G401.6 (cell line): ENCODE measurements around the gene IER5L.
A peak's percentile ranks its signal among the peaks of the same experiment; 100 is the strongest.

Experiments used
- FAIRE-seq: peaks from 2 replicates; lab custom pipeline; 2012; peaks lifted over from hg19 to GRCh38; lab: Jason Lieb, UNC

IER5L gene

GRCh38 chr9:129160712-129161533 is 17.1 kb downstream of the IER5L start:
- FAIRE-seq, result no peak

- FAIRE-seq, result no peak
Observed at GRCh38 chr9:129156163-129156562, 21.9 kb downstream of the IER5L start.

- FAIRE-seq, result no peak
Observed at GRCh38 chr9:129154866-129155477, 23.1 kb downstream of the IER5L start.

GRCh38 chr9:129151469-129151868 is 26.6 kb downstream of the IER5L start:
- no peak for FAIRE-seq

GRCh38 chr9:129150672-129151211 is 27.3 kb downstream of the IER5L start:
- no peak for FAIRE-seq

- FAIRE-seq, result no peak
Observed at GRCh38 chr9:129150122-129150521, 27.9 kb downstream of the IER5L start.

- FAIRE-seq, result no peak
Observed at GRCh38 chr9:129149442-129149841, 28.6 kb downstream of the IER5L start.

GRCh38 chr9:129148463-129149204 is 29.4 kb downstream of the IER5L start:
- FAIRE-seq, result no peak

GRCh38 chr9:129146441-129146941 is 31.6 kb downstream of the IER5L start:
- FAIRE-seq, result no peak

- FAIRE-seq, result peak; percentile 67
Observed at GRCh38 chr9:129145841-129146292, 32.2 kb downstream of the IER5L start.

- FAIRE-seq, result no peak
Observed at GRCh38 chr9:129145316-129145715, 32.7 kb downstream of the IER5L start.

- peak; percentile 93 for FAIRE-seq
Observed at GRCh38 chr9:129143031-129143927, 34.8 kb downstream of the IER5L start.

GRCh38 chr9:129142138-129142935 is 35.7 kb downstream of the IER5L start:
- FAIRE-seq, result no peak

GRCh38 chr9:129141066-129142041 is 36.7 kb downstream of the IER5L start:
- FAIRE-seq, result no peak

GRCh38 chr9:129140397-129141065 is 37.5 kb downstream of the IER5L start:
- FAIRE-seq, result no peak

GRCh38 chr9:129139993-129140396 is 38.1 kb downstream of the IER5L start:
- FAIRE-seq, result peak; percentile 96

GRCh38 chr9:129139233-129139992 is 38.6 kb downstream of the IER5L start:
- FAIRE-seq, result peak; percentile 95
